ENCODE results near the gene UQCC2. TPM values are rescaled to one million over a fixed set of nuclear protein-coding genes. Genes with fewer than 3 reads are reported as not detected.

The UQCC2 gene
- total RNA-seq (2021; fragmentation: NEBNext Ultra II Directional; extraction: Animal tissue kit (Norgen Biotek cat#: 25700)), result 104 and 107 TPM in 2 replicates
- polyA plus RNA-seq (2011; rRNA removed), result 44.1 and 52.1 TPM in 2 replicates
- polyA plus RNA-seq (2011; cell fraction: cytosol; rRNA removed), result 57.4 TPM
- polyA plus RNA-seq (2011; cell fraction: nucleus; rRNA removed), result 62.0 TPM
- polyA plus RNA-seq (2012, experiment 1 of 2), result 117 to 214 TPM (median 170 TPM) in 4 replicates
- 56.3 TPM for polyA plus RNA-seq (2012, experiment 2 of 2)
- 88.8 TPM for polyA plus RNA-seq (2013, experiment 1 of 2)
- polyA plus RNA-seq (2013, experiment 2 of 2), result 97.1 TPM
- 13.7 and 13.9 TPM in 2 replicates for polyA minus RNA-seq (2011; rRNA and poly(A)+ RNA removed)
- polyA minus RNA-seq (2011; cell fraction: cytosol; rRNA and poly(A)+ RNA removed), result 12.4 TPM
- 21.4 TPM for polyA minus RNA-seq (2011; cell fraction: nucleus; rRNA and poly(A)+ RNA removed)
- long read RNA-seq, experiment 1, full-length matches to known transcripts, result 24 of 33 reads
- long read RNA-seq, experiment 1, partial matches to known transcripts, result 2 of 33 reads
- long read RNA-seq, experiment 1, other reads (novel, unspliced or antisense), result 7 of 33 reads
- long read RNA-seq, experiment 2, partial matches to known transcripts, result 0 of 1 reads
- long read RNA-seq, experiment 2, other reads (novel, unspliced or antisense), result 1 of 1 reads

GRCh38 chr6:33711140-33712129 is at the start of gene UQCC2:
Gene UQCC2, minus strand, starts transcription at chr6:33711700. Its CDS starts 14 bp downstream, at chr6:33711686.
- WGBS, 2 experiments (ENCODE audit: extremely low coverage in 1 of 2, insufficient coverage in 1 of 2, insufficient read length in 1 of 2, insufficient replicate concordance in 2 of 2, low coverage in 1 of 2, low lambda C conversion rate in 2 of 2, missing lambda C conversion rate in 1 of 2), result 13% methylated on average over 61 of the region's 73 CpGs; no CpG with 5 or more reads in 1 of the 2 experiments
- no peak within 1 kb of the TSS for H2BK20ac ChIP-seq (ENCODE audit: low read length)
- H3K79me1 ChIP-seq (ENCODE audit: low read depth, low read length), result peaks cover 13% of the 10 kb centered on the region
- CTCF ChIA-PET (ENCODE audit: partially characterized antibody), result interaction anchor here (0.6 to 4.2 kb wide), 38 partner anchors 9 to 350 kb away, joined by 3 to 28 read pairs (median 4); partner anchors contain the start of gene BAK1
- peaks cover 7 to 25% (median 20%) of the 10 kb centered on the region in 4 experiments for H3K36me3 ChIP-seq (ENCODE audit: control insufficient read depth in 2 of 4, insufficient read depth in 4 of 4, low read length in 3 of 4)
- peak within 1 kb of the TSS; percentile 100 for H4K5ac ChIP-seq (ENCODE audit: insufficient read length, low read depth, low read length)
- POLR2A ChIA-PET (ENCODE audit: partially characterized antibody), result interaction anchor here (0.6 to 2.3 kb wide), 40 partner anchors 10 to 444 kb away, joined by 3 to 31 read pairs (median 4); partner anchors contain the start of genes BAK1 and ITPR3
- H3K23ac ChIP-seq (ENCODE audit: insufficient read length), result no peak within 1 kb of the TSS
- H3K4me1 ChIP-seq (replicated peaks in 1 of 4; ENCODE audit: control insufficient read depth in 3 of 4, insufficient read depth in 4 of 4, low read length in 3 of 4), result peaks cover 2 to 14% (median 6%) of the 10 kb centered on the region in 4 experiments; a peak in 4 of 7 replicates
- H2AK5ac ChIP-seq (ENCODE audit: low read depth, low read length), result peak within 1 kb of the TSS; percentile 84; the same call in 1 of the 2 replicates
- H3K4ac ChIP-seq (replicated peaks; ENCODE audit: insufficient read length, low read depth, low read length), result peak within 1 kb of the TSS; percentile 91
- H2AFZ ChIP-seq (ENCODE audit: low read length), result peak within 1 kb of the TSS; percentile 83
- peak within 1 kb of the TSS; percentile 62 to 76 for H3K4me2 ChIP-seq (ENCODE audit: insufficient read depth in 1 of 2, low read depth in 2 of 2, low read length in 2 of 2)
- H3K18ac ChIP-seq (ENCODE audit: extremely low read depth, low read length), result peak within 1 kb of the TSS; percentile 100
- DNase-seq (ENCODE audit: low read depth in 1 of 2, low spot score in 2 of 2) (peak; percentile 93 to 96), FAIRE-seq (no peak)
- peak within 1 kb of the TSS; percentile 100; the same call in 1 of the 2 replicates for H4K8ac ChIP-seq (ENCODE audit: extremely low read depth, insufficient read depth, low read length)
- no peaks in the 10 kb centered on the region for H3K27me3 ChIP-seq (replicated peaks in 1 of 4; ENCODE audit: control insufficient read depth in 3 of 4, extremely low read depth in 1 of 4, insufficient read depth in 3 of 4, low read length in 3 of 4)
- H3K9ac ChIP-seq (replicated peaks in 1 of 4; ENCODE audit: extremely low read depth in 1 of 4, low read depth in 3 of 4, low read length in 3 of 4), result peak within 1 kb of the TSS; percentile 80 to 96 (median 90)
- H4K20me1 ChIP-seq (replicated peaks in 1 of 2; ENCODE audit: control insufficient read depth in 1 of 2, insufficient read depth in 2 of 2, low read length in 2 of 2), result peaks cover 3 to 6% of the 10 kb centered on the region in 2 experiments
- H2BK15ac ChIP-seq (ENCODE audit: low read length), result 0 out of 2 replicates have a peak within 1 kb of the TSS, but pooled peaks have one; percentile 24
- no peaks in the 10 kb centered on the region for H3K9me3 ChIP-seq (ENCODE audit: insufficient read depth in 2 of 2, low read depth in 1 of 2, low read length in 1 of 2)
- H2BK5ac ChIP-seq (ENCODE audit: low read depth, low read length), result peak within 1 kb of the TSS; percentile 98
- no peak within 1 kb of the TSS for H2BK120ac ChIP-seq (replicated peaks; ENCODE audit: low read depth, low read length)
- H3K4me3 ChIP-seq (ENCODE audit: extremely low read depth in 1 of 4, insufficient read depth in 2 of 4, low read depth in 3 of 4, low read length in 4 of 4), result peak within 1 kb of the TSS; percentile 59 to 86 (median 77)
- H3K79me2 ChIP-seq (ENCODE audit: control insufficient read depth in 1 of 2, insufficient read depth in 2 of 2, low read length in 2 of 2), result peaks cover 0 to 15% of the 10 kb centered on the region in 2 experiments; a peak in 2 of 4 replicates
- peak within 1 kb of the TSS; percentile 64 for H2BK12ac ChIP-seq (ENCODE audit: low read depth, low read length)
- H4K91ac ChIP-seq (replicated peaks; ENCODE audit: insufficient read length, low read length), result peak within 1 kb of the TSS; percentile 94
- H3K23me2 ChIP-seq (ENCODE audit: low read depth, low read length), result peaks cover 2% of the 10 kb centered on the region; the same call in 1 of the 2 replicates
- H3K27ac ChIP-seq (ENCODE audit: low read depth, low read length), result peak within 1 kb of the TSS; percentile 98
- no peak within 1 kb of the TSS for H3K14ac ChIP-seq (ENCODE audit: insufficient read length)
- peak within 1 kb of the TSS; percentile 98 for H3K56ac ChIP-seq (replicated peaks; ENCODE audit: insufficient read length, low read depth, low read length)
- TF ChIP-seq EGR1 (IDR thresholded peaks at IDR 0.05; ENCODE audit: borderline replicate concordance, low read depth, low read length), result no peak
- peak; percentile 98 for TF ChIP-seq YY1 (IDR thresholded peaks at IDR 0.05; ENCODE audit: low read depth, low read length)
- TF ChIP-seq MAX (IDR thresholded peaks at IDR 0.05), result peak; percentile 93
- peak; percentile 98 for TF ChIP-seq E2F6 (IDR thresholded peaks at IDR 0.05)
- TF ChIP-seq TAF1 (IDR thresholded peaks at IDR 0.05; ENCODE audit: low read depth, low read length), result peak; percentile 97
- peak; percentile 100 for TF ChIP-seq PHF8 (conservative IDR thresholded peaks at IDR 0.05; ENCODE audit: low read depth, low read length)
